ENCODE data around the gene TNPO3. TPM values are rescaled to one million over a fixed set of nuclear protein-coding genes. Genes with fewer than 3 reads are reported as not detected.
"Not testable (repeated sequence)": the region's sequence is repeated elsewhere in the genome, so short reads cannot be mapped to it uniquely, and the experiment has no call there.

Gene TNPO3
- total RNA-seq, 1 donor from 2014 or later = 33.3 TPM

- no peak for DNase-seq
These were observed 95.6 kb downstream of the TNPO3 start for GRCh38 chr7:128959296-128959695.

DNA sequence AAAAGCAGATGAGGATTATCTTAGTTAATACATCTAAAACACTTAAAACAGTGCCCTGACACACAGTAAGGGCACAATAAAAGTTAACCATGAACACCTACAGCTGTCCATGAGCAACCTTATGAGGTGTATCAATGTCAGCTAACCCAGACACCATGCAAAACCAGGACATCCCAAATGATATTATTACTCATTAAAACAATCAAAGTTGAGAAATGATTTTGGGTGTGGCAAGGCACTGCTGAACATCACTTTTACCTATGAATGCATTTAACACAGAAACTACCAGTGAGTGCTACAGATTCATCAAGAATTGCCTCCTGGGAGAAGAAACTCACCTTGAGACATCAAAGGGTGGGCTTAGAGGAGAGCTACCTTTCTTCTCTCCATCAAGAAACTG lies 98.9 kb downstream of the TNPO3 start:
- no peak for DNase-seq

- no peak for DNase-seq
These were observed 99.8 kb downstream of the TNPO3 start for GRCh38 chr7:128954830-128955802.

DNA sequence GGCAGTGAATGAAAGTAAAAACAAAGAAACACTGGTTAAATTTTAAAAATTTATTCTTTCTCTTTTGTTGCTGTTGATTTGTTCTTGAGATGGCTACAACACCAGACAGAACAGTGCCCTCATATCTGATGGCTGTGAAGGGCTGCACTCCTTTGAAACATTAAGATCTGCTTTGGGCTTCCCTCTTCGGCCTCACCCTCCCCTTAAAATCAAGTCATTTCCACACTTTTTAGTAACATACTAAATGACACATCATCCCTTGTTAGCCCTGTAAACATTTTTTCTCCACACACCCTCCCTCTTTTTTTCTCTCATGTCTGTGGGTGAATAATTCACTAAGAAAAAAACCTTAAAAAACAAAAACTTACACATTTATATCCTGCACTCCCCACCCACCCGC lies 100.8 kb downstream of the TNPO3 start:
- DNase-seq = no peak

- no peak for DNase-seq
These were observed 103.6 kb downstream of the TNPO3 start for GRCh38 chr7:128951296-128951695.

GRCh38 chr7:128948976-128949760 lies 105.7 kb downstream of the TNPO3 start:
- DNase-seq = no peak

GRCh38 chr7:128948312-128948973 lies 106.5 kb downstream of the TNPO3 start:
- DNase-seq = no peak

GRCh38 chr7:128947854-128948253 lies 107.1 kb downstream of the TNPO3 start:
- no peak for DNase-seq

- DNase-seq = no peak
These were observed 107.7 kb downstream of the TNPO3 start for GRCh38 chr7:128946936-128947830.

DNA sequence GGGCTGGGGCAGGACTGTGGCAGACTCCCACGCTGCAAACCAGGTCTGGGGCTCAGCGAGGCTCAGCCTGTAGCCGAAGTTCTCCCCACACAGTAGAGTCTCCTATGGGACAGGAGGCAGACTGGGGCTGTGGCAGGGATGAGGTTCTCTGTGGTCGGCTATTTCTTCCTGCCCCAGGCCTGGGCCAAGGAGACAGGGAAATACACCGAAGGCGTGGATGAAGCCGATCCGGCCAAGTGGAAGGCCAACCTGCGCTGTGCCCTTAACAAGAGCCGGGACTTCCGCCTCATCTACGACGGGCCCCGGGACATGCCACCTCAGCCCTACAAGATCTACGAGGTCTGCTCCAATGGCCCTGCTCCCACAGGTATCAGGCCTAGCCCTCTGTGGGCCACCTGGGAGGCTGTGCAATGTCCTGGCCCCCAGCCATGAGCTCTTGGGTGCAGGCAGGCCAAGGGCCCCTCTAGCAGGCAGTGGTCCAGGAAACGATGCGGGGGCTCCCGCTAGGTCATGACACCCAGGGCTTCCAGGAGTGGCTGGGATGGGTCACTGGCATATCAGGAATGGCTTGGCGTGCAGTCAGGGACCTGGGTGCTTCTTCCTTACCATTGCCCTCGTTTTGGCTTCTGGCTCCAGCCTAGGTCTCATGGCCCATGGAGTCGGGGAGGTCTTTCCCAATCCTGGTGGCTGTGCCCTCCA lies 109.1 kb downstream of the TNPO3 start:
- DNase-seq = no peak

DNA sequence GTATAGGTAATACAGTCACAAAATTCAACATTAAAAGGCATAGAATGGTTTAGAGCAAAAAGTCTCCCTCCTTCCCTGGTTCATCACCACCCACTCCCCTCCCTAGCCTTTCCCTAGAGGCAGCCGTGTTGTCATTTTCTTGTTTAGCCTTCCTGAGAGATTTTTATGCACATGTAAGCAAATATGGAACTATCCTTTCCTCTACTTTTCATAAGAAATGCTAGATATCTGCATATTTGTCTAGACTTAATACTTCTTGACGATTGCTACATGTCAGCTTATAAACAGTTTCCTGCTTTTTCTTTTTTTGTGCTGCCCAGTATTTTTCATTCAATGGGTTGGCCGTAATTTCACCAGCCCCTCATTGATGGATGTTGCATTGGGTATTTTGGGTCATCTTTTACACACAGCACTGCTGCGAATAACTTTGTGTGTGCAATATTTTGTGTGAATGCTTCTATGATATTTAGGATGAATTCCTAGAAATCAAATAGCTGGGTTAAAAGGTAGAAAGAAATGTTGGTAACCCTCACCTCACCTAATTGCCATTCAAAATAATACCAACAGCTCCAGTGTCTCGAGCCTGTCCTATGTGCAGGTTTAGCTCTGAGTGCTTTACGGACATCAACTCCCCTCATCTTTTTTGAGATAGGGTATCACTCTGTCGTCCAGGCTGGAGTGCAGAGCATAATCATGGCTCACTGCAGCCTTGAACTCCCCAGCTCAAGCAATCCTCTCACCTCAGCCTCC lies 110.2 kb downstream of the TNPO3 start:
- no peak for DNase-seq

- DNase-seq = not testable (repeated sequence)
These were observed 111.7 kb downstream of the TNPO3 start for GRCh38 chr7:128943251-128943650.

DNA sequence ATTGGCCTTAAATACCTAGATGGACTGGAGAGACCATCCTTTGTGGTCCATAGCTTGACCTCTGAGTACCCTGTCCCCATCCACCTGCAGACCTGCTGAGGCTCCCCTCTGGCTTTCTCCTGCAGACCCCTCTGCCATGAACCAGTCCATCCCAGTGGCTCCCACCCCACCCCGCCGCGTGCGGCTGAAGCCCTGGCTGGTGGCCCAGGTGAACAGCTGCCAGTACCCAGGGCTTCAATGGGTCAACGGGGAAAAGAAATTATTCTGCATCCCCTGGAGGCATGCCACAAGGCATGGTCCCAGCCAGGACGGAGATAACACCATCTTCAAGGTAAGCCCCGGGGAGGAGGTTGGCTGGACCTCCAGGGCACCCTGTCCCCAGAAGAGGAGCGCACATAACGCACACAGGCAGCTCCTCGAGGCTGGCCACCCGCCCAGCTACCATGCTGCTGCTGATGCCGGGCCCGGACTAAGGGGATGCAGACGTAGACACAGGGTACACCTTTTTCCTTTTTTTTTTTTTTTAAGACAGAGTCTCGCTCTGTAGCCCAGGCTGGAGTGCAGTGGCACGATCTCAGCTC lies 112.9 kb downstream of the TNPO3 start:
- DNase-seq = no peak

- DNase-seq = no peak
These were observed 113.5 kb downstream of the TNPO3 start for GRCh38 chr7:128941323-128941890.

GRCh38 chr7:128940494-128941322 lies 114.2 kb downstream of the TNPO3 start:
- no peak for DNase-seq

DNA sequence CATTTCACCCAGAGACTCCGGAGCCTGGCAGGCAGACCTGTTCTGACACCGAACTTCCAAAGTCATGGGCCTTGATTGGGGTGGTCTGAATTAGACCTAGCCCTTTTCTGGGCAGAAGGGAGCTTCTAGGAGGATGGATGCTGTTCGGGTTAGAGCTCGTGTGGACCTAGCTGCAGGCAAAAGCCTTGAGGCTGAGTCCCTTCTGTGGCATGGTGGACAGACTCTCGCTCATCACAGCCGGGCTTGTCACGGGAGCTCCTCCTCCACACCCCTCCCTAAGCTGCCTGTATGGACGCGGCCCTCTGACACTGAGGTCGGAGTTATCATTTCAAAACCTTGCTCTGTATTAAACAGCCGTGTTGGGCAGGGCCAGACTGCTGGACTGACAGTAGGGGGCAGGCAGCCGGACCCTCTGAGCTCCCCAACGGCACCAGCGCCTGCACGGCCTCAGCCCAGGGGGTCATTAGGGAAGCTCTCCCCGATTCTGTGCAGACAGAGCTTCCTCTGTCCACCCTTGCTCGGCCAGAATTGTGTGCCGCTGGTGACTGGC lies 115.0 kb downstream of the TNPO3 start:
- DNase-seq = no peak

DNA sequence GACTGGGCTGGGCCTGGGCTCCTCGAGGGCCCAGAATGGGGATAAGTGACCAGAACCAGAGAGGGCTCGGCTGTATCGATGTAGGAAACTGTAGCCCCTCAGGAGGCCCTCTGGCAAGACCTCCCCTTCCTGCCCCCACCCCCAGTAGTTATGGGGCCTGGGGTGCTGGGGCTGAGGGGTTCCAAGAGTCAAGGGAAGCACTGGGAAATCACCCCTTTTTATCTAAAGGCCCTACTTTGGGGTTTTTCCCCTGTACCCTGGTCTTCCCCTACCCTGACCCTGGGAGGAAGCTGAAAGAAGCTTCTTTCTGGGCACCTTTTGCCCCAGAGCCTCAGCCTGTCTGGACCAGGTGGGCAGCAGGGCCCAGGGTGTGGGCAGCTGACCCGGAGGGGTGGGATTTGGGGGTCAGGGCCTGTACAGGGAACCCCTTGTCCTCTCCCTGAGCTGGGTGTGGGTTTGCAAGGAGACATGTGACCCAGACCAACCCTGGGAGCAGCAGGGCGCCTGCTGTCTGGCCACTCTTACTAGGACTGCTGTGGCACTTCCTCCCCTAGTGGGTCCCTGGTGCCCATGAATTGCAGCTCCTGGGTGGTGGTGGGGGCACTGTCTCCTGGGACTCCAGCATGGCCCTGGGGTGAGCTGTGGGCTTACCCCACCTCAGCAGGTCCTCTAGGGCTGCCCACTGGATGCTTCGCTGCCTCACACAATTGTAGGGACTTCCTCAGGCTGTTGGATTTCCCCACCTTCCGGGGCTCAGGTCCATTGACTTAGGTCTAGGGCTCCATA lies 115.6 kb downstream of the TNPO3 start:
- no peak for DNase-seq
